Fibroblast of the aortic adventitia (primary cell): Measurements from ENCODE around the gene THADA. TPM values are rescaled to one million over a fixed set of nuclear protein-coding genes. Genes with fewer than 3 reads are reported as not detected.
A peak's percentile ranks its signal among the peaks of the same experiment; 100 is the strongest.

ENCODE experiments used
- DNase-seq: peaks from one replicate; pipeline ENCODE4 v3.0.0-alpha.2; 2010; ENCODE audit warnings: low read depth
- H3K4me3 ChIP-seq: 2 replicates; pipeline ENCODE4 v1.5.1; 2011; ENCODE audit warnings: low read depth, mild to moderate bottlenecking, control low read depth, low read length, moderate library complexity
- total RNA-seq: library from RNA; depleted of rRNA; stranded (reverse); fragments of >200 nt; gene quantifications from 2 replicates; pipeline ENCODE4 v1.2.3, GENCODE V29; 2012; ENCODE audit warnings: low replicate concordance
- TF ChIP-seq, protein P1 (sequence below): IDR thresholded peaks from 2 replicates; pipeline ENCODE4 v1.5.1; 2011; ENCODE audit warnings: mild to moderate bottlenecking, low read length, control low read depth, inconsistent platforms; ENCODE audit not compliant: insufficient read depth

Gene THADA
- total RNA-seq, 1 donor = 34.6 TPM

DNA sequence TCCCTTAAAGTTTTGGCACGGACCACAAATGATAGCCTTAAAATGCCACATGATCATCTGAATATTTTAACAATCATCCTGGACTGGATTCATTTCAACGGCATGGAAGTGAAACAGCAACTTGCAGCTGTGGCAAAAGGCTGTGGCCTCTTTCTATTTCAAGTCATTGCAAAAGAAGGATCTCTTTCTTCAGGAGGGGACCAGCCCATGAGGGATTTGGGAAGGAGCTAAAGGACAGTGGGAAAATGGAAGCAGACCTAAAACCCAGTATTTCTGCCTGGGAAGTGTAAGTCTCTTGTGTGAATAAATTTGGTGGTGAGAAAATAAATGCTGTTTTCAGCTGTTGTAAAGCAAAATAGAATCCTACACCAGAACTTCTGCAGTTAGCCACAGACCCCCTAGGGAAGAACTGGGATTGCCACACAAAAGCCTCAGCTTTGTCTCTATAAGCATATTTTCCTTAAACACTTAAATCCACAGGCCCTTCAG is 262.1 kb downstream of the THADA start:
- TF ChIP-seq, protein P1, sequence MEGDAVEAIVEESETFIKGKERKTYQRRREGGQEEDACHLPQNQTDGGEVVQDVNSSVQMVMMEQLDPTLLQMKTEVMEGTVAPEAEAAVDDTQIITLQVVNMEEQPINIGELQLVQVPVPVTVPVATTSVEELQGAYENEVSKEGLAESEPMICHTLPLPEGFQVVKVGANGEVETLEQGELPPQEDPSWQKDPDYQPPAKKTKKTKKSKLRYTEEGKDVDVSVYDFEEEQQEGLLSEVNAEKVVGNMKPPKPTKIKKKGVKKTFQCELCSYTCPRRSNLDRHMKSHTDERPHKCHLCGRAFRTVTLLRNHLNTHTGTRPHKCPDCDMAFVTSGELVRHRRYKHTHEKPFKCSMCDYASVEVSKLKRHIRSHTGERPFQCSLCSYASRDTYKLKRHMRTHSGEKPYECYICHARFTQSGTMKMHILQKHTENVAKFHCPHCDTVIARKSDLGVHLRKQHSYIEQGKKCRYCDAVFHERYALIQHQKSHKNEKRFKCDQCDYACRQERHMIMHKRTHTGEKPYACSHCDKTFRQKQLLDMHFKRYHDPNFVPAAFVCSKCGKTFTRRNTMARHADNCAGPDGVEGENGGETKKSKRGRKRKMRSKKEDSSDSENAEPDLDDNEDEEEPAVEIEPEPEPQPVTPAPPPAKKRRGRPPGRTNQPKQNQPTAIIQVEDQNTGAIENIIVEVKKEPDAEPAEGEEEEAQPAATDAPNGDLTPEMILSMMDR = no peak
- H3K4me3 ChIP-seq = no peak overlapping the region
- DNase-seq = peak; percentile 91

- DNase-seq = no peak
- no peak overlapping the region for H3K4me3 ChIP-seq
- TF ChIP-seq, protein P1 = no peak
Measured at GRCh38 chr2:43333101-43333655, 262.7 kb downstream of the THADA start.

GRCh38 chr2:43332653-43333052 is 263.2 kb downstream of the THADA start:
- H3K4me3 ChIP-seq = no peak overlapping the region
- DNase-seq = no peak
- TF ChIP-seq, protein P1 = no peak

- peak; percentile 85 for DNase-seq
- TF ChIP-seq, protein P1 = no peak
Measured at GRCh38 chr2:43331422-43331821, 264.4 kb downstream of the THADA start.

DNA sequence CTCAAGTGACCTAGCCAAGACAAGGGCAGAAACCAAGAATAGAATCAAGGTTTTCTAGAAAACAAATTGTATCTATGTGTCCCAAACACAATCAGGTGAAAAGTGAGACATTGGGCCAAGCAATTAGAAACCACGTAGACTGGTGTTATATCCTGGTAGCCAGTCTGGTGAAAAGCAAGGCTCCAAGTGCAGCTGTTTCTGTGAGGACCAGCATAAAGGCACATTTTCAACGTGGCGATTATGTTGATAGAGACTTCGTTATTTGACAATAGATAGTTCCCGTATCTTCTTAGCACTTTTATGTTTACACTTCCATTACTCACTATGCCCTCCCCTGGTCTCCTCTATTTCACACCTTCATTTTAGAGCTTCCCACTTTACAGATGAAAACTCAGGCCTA is 266.2 kb downstream of the THADA start:
- TF ChIP-seq, protein P1 = no peak
- no peak overlapping the region for H3K4me3 ChIP-seq
- DNase-seq = no peak

More at GRCh38 chr2:43331422-43331821, 264.4 kb downstream of the THADA start:
- no peak overlapping the region for H3K4me3 ChIP-seq

- no peak for DNase-seq
- H3K4me3 ChIP-seq = no peak overlapping the region
- TF ChIP-seq, protein P1 = no peak
Measured at GRCh38 chr2:43328832-43329231, 267.0 kb downstream of the THADA start.

- TF ChIP-seq, protein P1 = no peak
- DNase-seq = peak; percentile 48
- no peak overlapping the region for H3K4me3 ChIP-seq
Measured at GRCh38 chr2:43328133-43328532, 267.7 kb downstream of the THADA start.
